HL-60 (cell line): ENCODE data around the gene OOSP3.

Experiments
- CTCF ChIP-seq: IDR thresholded peaks from one replicate; pipeline ENCODE4 v1.5.1; 2011; ENCODE audit warnings: low read length, control low read depth, inconsistent platforms; ENCODE audit not compliant: insufficient read depth
- GABPA ChIP-seq: IDR thresholded peaks from 2 replicates; pipeline ENCODE4 v1.6.1; 2012; ENCODE audit warnings: low read depth
- POLR2AphosphoS5 ChIP-seq: IDR thresholded peaks from 2 replicates; pipeline ENCODE4 v1.6.1; 2012; ENCODE audit warnings: low read depth
- REST ChIP-seq: IDR thresholded peaks from 2 replicates; pipeline ENCODE4 v1.6.1; 2012; ENCODE audit warnings: low read depth; ENCODE audit not compliant: insufficient replicate concordance
- SPI1 ChIP-seq: IDR thresholded peaks from 2 replicates; pipeline ENCODE4 v1.6.1; 2012; ENCODE audit warnings: low read depth, mild to moderate bottlenecking, borderline replicate concordance

DNA sequence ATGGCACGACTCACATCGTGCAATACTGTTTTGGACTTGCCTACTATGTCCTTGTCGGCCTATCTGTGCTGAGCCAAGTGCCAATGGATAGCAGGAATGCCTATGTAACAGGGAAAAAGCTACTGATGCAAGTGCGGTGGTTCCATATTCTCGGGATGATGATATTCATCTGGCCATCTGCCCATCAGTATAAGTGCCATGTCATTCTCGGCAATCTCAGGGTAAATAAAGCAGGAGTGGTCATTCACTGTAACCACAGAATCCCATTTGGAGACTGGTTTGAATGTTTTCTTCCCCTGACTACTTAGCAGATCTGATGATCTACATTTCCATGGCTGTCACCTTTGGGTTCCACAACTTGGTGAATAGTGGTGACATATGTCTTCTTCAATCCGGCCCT lies 20.1 kb downstream of the OOSP3 start:
- TF ChIP-seq GABPA (no peak), CTCF (no peak), REST (no peak), POLR2AphosphoS5 (no peak), SPI1 (no peak)
